IgD-negative memory B cell (primary cell): ENCODE results near the gene OR2H1. TPM values are rescaled to one million over a fixed set of nuclear protein-coding genes. Genes with fewer than 3 reads are reported as not detected.

Source experiments
- H3K27ac Mint-ChIP-seq, 3 donors: one replicate each; pipeline ENCODE4 v1.8.0; 2020 to 2022; ENCODE audit warnings: mild to moderate bottlenecking in 3 of 3, mixed read lengths in 3 of 3, moderate library complexity in 1 of 3
- H3K27me3 Mint-ChIP-seq: one replicate; pipeline ENCODE4 v1.8.0; 2021; ENCODE audit warnings: mixed read lengths
- H3K36me3 Mint-ChIP-seq: one replicate; pipeline ENCODE4 v1.8.0; 2020; ENCODE audit warnings: mild to moderate bottlenecking, mixed read lengths
- H3K4me1 Mint-ChIP-seq, 3 donors: one replicate each; pipeline ENCODE4 v1.8.0; 2020 to 2022; ENCODE audit warnings: mixed read lengths in 3 of 3, mild to moderate bottlenecking in 1 of 3
- H3K4me3 Mint-ChIP-seq, 4 donors: one replicate each; pipeline ENCODE4 v1.8.0; 2020 to 2022; ENCODE audit warnings: mild to moderate bottlenecking in 4 of 4, mixed read lengths in 4 of 4, moderate library complexity in 3 of 4
- H3K9me3 Mint-ChIP-seq, 3 donors: one replicate each; pipeline ENCODE4 v1.8.0; 2020 to 2021; ENCODE audit warnings: mixed read lengths in 3 of 3, mild to moderate bottlenecking in 1 of 3
- polyA plus RNA-seq: library from polyadenylated mRNA; unstranded; fragments of 300-500 nt; fragmentation: Illumina TruSeq; gene quantifications from one replicate; pipeline ENCODE4 v1.2.3, GENCODE V29; 2021

The OR2H1 gene
- polyA plus RNA-seq, 1 donor from 2014 or later = not detected

DNA sequence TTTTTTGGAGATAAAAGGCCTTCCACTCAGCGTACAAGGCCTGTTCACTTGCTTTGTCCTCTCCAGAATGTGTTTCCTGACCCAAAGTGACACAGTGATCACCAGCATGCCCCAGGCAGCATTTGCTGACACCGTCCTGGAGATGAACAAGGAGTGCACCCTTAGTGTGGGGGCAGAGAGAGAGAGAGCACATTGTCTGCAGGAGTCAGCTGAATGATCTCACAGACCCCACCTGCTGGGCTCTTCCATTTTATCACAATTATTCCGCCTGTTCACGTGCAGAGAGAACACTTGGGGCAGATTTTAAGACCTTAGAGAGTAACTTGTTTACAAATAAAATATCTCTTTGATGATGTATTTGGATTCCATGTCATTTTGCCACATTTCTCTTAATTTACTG, 53.2 kb downstream of the OR2H1 start:
- Mint-ChIP-seq H3K9me3 (no peaks in the 10 kb centered on the region), H3K36me3 (peaks cover 4% of the 10 kb centered on the region), H3K27me3 (peaks cover 13% of the 10 kb centered on the region), H3K4me1 (peaks cover 0 to 2% (median 0%) of the 10 kb centered on the region in 3 donors), H3K4me3 (no peak overlapping the region), H3K27ac (peak overlapping the region in 1 of 3 donors; percentile 8)

DNA sequence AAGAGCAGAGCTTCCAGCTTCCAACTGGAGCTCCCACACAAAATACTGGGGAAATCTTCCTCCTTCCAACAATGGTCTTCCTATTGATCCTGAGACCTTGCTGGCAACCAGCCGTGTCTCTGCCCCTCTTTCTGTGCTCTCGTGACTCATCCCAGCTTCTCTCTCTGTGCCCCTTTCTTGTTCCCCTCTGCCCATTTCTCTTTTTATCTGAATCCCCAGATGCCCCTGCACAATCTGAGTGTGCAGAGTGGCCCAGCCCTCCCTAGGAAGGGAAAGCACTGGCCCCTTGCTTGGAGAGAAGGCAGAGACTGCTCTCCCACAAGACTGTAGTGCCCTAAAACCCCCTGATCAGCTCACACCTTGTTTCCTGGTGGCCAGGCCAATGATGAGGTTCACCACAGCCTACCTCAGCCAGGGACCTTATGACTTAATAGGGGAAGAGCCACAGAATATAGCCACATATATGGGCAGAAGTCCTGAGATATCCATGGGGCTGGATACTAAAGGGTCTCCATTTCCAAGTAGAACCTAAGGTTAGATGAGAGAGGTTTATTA, 53.9 kb downstream of the OR2H1 start:
- H3K27ac Mint-ChIP-seq = no peak overlapping the region
- H3K9me3 Mint-ChIP-seq = no peaks in the 10 kb centered on the region
- H3K4me3 Mint-ChIP-seq = no peak overlapping the region
- peaks cover 0 to 2% (median 0%) of the 10 kb centered on the region in 3 donors for H3K4me1 Mint-ChIP-seq
- H3K27me3 Mint-ChIP-seq = peaks cover 13% of the 10 kb centered on the region
- H3K36me3 Mint-ChIP-seq = peaks cover 4% of the 10 kb centered on the region

Other genes starting within 250 kb of the OR2H1 start
- not detected for gene OR14J1, start 155.5 kb upstream of the OR2H1 start, polyA plus RNA-seq
- gene OR5V1, start 88.3 kb upstream of the OR2H1 start, polyA plus RNA-seq = not detected
- gene OR12D3, start 81.9 kb upstream of the OR2H1 start, polyA plus RNA-seq = not detected
- not detected for gene OR12D2, start 61.5 kb upstream of the OR2H1 start, polyA plus RNA-seq
- gene OR12D1, start 42.2 kb upstream of the OR2H1 start, polyA plus RNA-seq = not detected
- not detected for gene OR10C1, start 17.8 kb upstream of the OR2H1 start, polyA plus RNA-seq
- not detected for gene OR11A1, start 84 bp upstream of the OR2H1 start, polyA plus RNA-seq
- not detected for gene MAS1L, start 30.8 kb downstream of the OR2H1 start, polyA plus RNA-seq
- not detected for gene UBD, start 102.6 kb downstream of the OR2H1 start, polyA plus RNA-seq
- gene OR2H2, start 128.0 kb downstream of the OR2H1 start, polyA plus RNA-seq = not detected
- gene GABBR1, start 176.0 kb downstream of the OR2H1 start, polyA plus RNA-seq = 6.8 TPM
- not detected for gene MOG, start 199.9 kb downstream of the OR2H1 start, polyA plus RNA-seq
- 1.3 TPM for gene ZFP57, start 224.0 kb downstream of the OR2H1 start, polyA plus RNA-seq